ENCODE measurements around the gene ICA1.
A peak's percentile ranks its signal among the peaks of the same experiment; 100 is the strongest.

Gene ICA1

GRCh38 chr7:8263048-8263447 is 1.1 kb upstream of the ICA1 start:
- H3K4me3 ChIP-seq (ENCODE audit: low read length) = no peak overlapping the region
- DNase-seq (ENCODE audit: low read depth) = no peak
- TF ChIP-seq CTCF (conservative IDR thresholded peaks at IDR 0.05; ENCODE audit: low read depth, low read length) = no peak

GRCh38 chr7:8260871-8261694 is 884 bp downstream of the ICA1 start:
- TF ChIP-seq CTCF (conservative IDR thresholded peaks at IDR 0.05; ENCODE audit: low read depth, low read length) = no peak
- DNase-seq (ENCODE audit: low read depth) = no peak
- peak overlapping the region; percentile 83 for H3K4me3 ChIP-seq (ENCODE audit: low read length)

- TF ChIP-seq CTCF (conservative IDR thresholded peaks at IDR 0.05; ENCODE audit: low read depth, low read length) = no peak
- no peak overlapping the region for H3K4me3 ChIP-seq (ENCODE audit: low read length)
- no peak for DNase-seq (ENCODE audit: low read depth)
These were observed 2.3 kb downstream of the ICA1 start for GRCh38 chr7:8259586-8260222.

- no peak overlapping the region for H3K4me3 ChIP-seq (ENCODE audit: low read length)
- no peak for DNase-seq (ENCODE audit: low read depth)
- TF ChIP-seq CTCF (conservative IDR thresholded peaks at IDR 0.05; ENCODE audit: low read depth, low read length) = no peak
These were observed 3.2 kb downstream of the ICA1 start for GRCh38 chr7:8258734-8259133.

- no peak for TF ChIP-seq CTCF (conservative IDR thresholded peaks at IDR 0.05; ENCODE audit: low read depth, low read length)
- DNase-seq (ENCODE audit: low read depth) = no peak
- H3K4me3 ChIP-seq (ENCODE audit: low read length) = no peak overlapping the region
These were observed 3.8 kb downstream of the ICA1 start for GRCh38 chr7:8258166-8258565.

GRCh38 chr7:8255680-8256655 is 6.0 kb downstream of the ICA1 start:
- DNase-seq (ENCODE audit: low read depth) = no peak
- no peak for TF ChIP-seq CTCF (conservative IDR thresholded peaks at IDR 0.05; ENCODE audit: low read depth, low read length)
- no peak overlapping the region for H3K4me3 ChIP-seq (ENCODE audit: low read length)
